ENCODE data around the gene STAT1.

DNA sequence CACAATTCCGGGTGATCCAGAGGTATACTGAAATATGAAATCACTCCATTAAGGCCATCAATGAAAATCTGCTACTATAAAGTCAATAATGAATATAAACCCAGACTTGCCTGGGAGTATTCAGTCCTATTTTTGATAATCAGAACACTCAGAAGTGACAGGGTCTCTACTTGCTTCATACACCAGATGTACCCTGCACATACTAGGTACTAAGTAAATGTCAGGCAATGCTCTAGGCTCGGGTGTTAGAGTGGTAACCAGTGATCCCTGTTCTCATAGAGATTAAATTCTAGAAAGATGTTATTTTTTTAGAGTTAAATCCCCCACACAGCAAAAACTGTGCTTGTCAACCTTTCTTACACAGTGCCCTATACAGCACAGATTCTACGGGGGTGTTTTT, 12.3 kb downstream of the STAT1 start:
- TF ChIP-seq CTCF (IDR thresholded peaks at IDR 0.05; ENCODE audit: low read depth, low read length) (no peak), EZH2phosphoT487 (IDR thresholded peaks at IDR 0.05; ENCODE audit: low read depth) (no peak)
